ENCODE results near the gene TPD52L2.

The TPD52L2 gene

GRCh38 chr20:63894358-63895201, 29.5 kb downstream of the TPD52L2 start, which contains the start of gene DNAJC5:
TSS of gene DNAJC5 (plus strand) at chr20:63895126. CDS start at chr20:63928346, 33,220 bp downstream.
- no peak for TF ChIP-seq CTCF (conservative IDR thresholded peaks at IDR 0.05)
- peak within 1 kb of the TSS; percentile 98 for H3K27ac ChIP-seq

DNA sequence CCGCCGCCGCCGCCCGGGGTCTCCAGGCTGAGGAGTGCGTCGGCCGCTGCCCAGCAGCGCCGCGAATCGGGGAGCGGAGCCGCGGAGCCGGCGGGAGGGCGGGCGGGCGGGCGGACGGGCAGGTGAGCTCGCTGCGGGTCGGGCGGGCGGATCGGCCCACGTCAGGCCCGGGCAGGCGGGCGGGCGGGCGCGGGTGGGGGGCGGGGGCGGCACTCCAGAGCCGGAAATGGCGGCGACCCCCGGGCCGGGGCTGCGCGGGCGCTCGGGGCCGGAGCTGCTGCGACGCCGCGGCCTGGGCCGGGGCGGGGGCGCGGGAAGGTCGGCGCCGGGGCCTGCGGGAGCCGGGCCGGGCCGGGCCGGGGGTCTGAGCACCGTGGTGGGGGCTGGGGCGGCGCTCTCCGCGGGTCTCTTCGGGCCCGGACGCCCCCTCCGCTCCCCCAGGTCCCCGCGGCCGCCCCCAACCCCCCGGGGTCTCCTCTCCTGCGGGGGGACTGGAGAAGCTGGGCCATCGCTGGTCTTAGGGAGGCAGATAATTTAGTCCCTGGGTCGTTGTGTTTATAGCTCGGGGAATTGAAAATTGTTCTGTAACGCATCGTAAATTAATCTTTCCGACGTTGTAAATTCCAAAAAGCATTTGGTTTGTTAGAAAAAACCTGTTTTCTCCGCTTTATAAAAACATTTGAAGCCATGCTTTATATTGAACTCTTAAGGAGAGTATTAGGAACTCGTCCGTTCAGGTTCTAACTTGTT, 30.3 kb downstream of the TPD52L2 start:
- H3K27ac ChIP-seq: peak overlapping the region; percentile 98
- TF ChIP-seq CTCF (conservative IDR thresholded peaks at IDR 0.05): no peak

- H3K27ac ChIP-seq: peak overlapping the region; percentile 98
Observed at GRCh38 chr20:63895952-63896263, 30.8 kb downstream of the TPD52L2 start.

GRCh38 chr20:63896264-63897105, 31.4 kb downstream of the TPD52L2 start:
- H3K27ac ChIP-seq: peak overlapping the region; percentile 98
- TF ChIP-seq CTCF (conservative IDR thresholded peaks at IDR 0.05): no peak

More at GRCh38 chr20:63895952-63896263, 30.8 kb downstream of the TPD52L2 start:
- TF ChIP-seq CTCF (conservative IDR thresholded peaks at IDR 0.05): no peak

DNA sequence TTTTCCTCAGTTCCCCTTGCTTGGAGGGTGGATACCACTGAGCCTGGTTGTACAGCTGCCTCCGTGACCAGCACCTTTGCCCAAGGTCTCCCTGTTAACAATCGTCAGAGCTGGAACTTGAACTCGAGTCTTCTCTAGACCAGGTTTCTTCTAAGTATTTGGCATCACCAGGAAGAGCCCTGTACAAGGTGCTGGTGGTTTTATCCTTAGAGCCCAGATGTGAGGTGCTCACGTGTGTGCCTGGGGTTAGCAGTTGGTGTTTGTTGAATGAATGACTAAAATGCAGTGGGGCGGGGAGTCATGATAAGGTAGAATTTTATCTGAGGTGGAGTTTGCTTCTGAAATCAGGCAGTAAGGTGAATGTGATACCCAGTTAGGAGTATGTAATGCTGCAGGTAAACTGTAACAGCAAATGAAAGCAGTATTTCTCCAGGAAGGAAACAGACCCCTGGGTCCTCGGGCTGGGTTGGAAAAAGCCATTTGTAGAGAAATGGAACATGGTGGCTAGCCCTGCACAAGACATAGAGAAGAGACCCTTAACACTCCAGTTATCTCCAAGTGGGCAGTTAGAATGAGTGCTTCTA, 33.0 kb downstream of the TPD52L2 start:
- TF ChIP-seq CTCF (conservative IDR thresholded peaks at IDR 0.05): no peak
- peak overlapping the region; percentile 98 for H3K27ac ChIP-seq

- TF ChIP-seq CTCF (conservative IDR thresholded peaks at IDR 0.05): no peak
- peak overlapping the region; percentile 98 for H3K27ac ChIP-seq
Observed at GRCh38 chr20:63898882-63899558, 34.0 kb downstream of the TPD52L2 start.
